Lower leg skin (tissue), 3 donors: ENCODE measurements around the gene PDCD1.

Source experiments
- POLR2A ChIP-seq, 2 donors: fragments of 450-650 bp; IDR thresholded peaks; one replicate each; pipeline ENCODE4 v1.6.1; 2016 to 2017; ENCODE audit warnings: antibody characterized with exemption in 2 of 2, mild to moderate bottlenecking in 1 of 2, moderate library complexity in 1 of 2
- TF ChIP-seq, protein P1 (sequence below), 3 donors: fragments of 450-650 bp; IDR thresholded peaks; one replicate each; pipeline ENCODE4 v1.5.1; 2016; ENCODE audit warnings: antibody characterized with exemption in 3 of 3, mild to moderate bottlenecking in 3 of 3, moderate library complexity in 2 of 3

GRCh38 chr2:241886840-241887447 lies 28.2 kb upstream of the PDCD1 start:
- TF ChIP-seq POLR2A (IDR thresholded peaks at IDR 0.05): no peak
- TF ChIP-seq, protein P1, sequence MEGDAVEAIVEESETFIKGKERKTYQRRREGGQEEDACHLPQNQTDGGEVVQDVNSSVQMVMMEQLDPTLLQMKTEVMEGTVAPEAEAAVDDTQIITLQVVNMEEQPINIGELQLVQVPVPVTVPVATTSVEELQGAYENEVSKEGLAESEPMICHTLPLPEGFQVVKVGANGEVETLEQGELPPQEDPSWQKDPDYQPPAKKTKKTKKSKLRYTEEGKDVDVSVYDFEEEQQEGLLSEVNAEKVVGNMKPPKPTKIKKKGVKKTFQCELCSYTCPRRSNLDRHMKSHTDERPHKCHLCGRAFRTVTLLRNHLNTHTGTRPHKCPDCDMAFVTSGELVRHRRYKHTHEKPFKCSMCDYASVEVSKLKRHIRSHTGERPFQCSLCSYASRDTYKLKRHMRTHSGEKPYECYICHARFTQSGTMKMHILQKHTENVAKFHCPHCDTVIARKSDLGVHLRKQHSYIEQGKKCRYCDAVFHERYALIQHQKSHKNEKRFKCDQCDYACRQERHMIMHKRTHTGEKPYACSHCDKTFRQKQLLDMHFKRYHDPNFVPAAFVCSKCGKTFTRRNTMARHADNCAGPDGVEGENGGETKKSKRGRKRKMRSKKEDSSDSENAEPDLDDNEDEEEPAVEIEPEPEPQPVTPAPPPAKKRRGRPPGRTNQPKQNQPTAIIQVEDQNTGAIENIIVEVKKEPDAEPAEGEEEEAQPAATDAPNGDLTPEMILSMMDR (IDR thresholded peaks at IDR 0.05): no peak
